GM23248 (cell line): ENCODE results near the gene ASPSCR1. TPM values are rescaled to one million over a fixed set of nuclear protein-coding genes. Genes with fewer than 3 reads are reported as not detected.

Source experiments
- DNase-seq: peaks from one replicate; pipeline ENCODE4 v3.0.0-alpha.2; 2015
- H2AFZ ChIP-seq: fragments of 200-600 bp; sonication (generic); 2 replicates; pipeline ENCODE4 v1.6.1; 2016; ENCODE audit warnings: antibody characterized with exemption
- H3F3A ChIP-seq: fragments of 200-600 bp; sonication (generic); 2 replicates; pipeline ENCODE4 v1.6.1; 2016; ENCODE audit warnings: mild to moderate bottlenecking, antibody characterized with exemption, mixed run types; ENCODE audit not compliant: insufficient read depth
- H3K27ac ChIP-seq: fragments of 200-600 bp; sonication (generic); 2 replicates; pipeline ENCODE4 v1.5.1; 2016; ENCODE audit warnings: mild to moderate bottlenecking
- H3K27me3 ChIP-seq: fragments of 200-600 bp; sonication (generic); replicated peaks from 2 replicates; pipeline ENCODE4 v1.6.1; 2016; ENCODE audit warnings: mild to moderate bottlenecking; ENCODE audit not compliant: insufficient read depth
- H3K36me3 ChIP-seq: fragments of 200-600 bp; sonication (generic); 2 replicates; pipeline ENCODE4 v1.6.1; 2016; ENCODE audit warnings: low read depth, mild to moderate bottlenecking
- H3K4me1 ChIP-seq: fragments of 200-600 bp; sonication (generic); 2 replicates; pipeline ENCODE4 v1.6.1; 2016; ENCODE audit warnings: mild to moderate bottlenecking; ENCODE audit not compliant: insufficient read depth
- H3K4me2 ChIP-seq: fragments of 200-600 bp; sonication (generic); one replicate; pipeline ENCODE4 v1.6.1; 2016; ENCODE audit warnings: mild to moderate bottlenecking; ENCODE audit not compliant: unreplicated experiment
- H3K4me3 ChIP-seq: fragments of 200-600 bp; sonication (generic); 2 replicates; pipeline ENCODE4 v1.5.1; 2016; ENCODE audit warnings: mild to moderate bottlenecking
- H3K79me2 ChIP-seq: fragments of 200-600 bp; sonication (generic); 2 replicates; pipeline ENCODE4 v1.6.1; 2016; ENCODE audit warnings: mild to moderate bottlenecking; ENCODE audit not compliant: insufficient read depth
- H3K9ac ChIP-seq: fragments of 200-600 bp; sonication (generic); 2 replicates; pipeline ENCODE4 v1.6.1; 2016; ENCODE audit warnings: mild to moderate bottlenecking
- H3K9me2 ChIP-seq: fragments of 200-600 bp; sonication (generic); 2 replicates; pipeline ENCODE4 v1.6.1; 2016; ENCODE audit warnings: mixed run types, mild to moderate bottlenecking, moderate library complexity; ENCODE audit not compliant: insufficient read depth
- H3K9me3 ChIP-seq: fragments of 200-600 bp; sonication (generic); one replicate; pipeline ENCODE4 v1.6.1; 2017; ENCODE audit warnings: low read depth
- H4K20me1 ChIP-seq: fragments of 200-600 bp; sonication (generic); 2 replicates; pipeline ENCODE4 v1.6.0; 2016; ENCODE audit not compliant: insufficient read depth
- EZH2 ChIP-seq: fragments of 200-600 bp; sonication (generic); IDR thresholded peaks from 2 replicates; pipeline ENCODE4 v1.6.1; 2018; ENCODE audit warnings: antibody characterized with exemption, mild to moderate bottlenecking; ENCODE audit not compliant: insufficient read depth, poor library complexity, severe bottlenecking
- EZH2phosphoT487 ChIP-seq: fragments of 200-600 bp; sonication (generic); IDR thresholded peaks from 2 replicates; pipeline ENCODE4 v1.6.1; 2018; ENCODE audit warnings: antibody characterized with exemption, moderate library complexity, mild to moderate bottlenecking, low read depth; ENCODE audit not compliant: insufficient read depth
- WGBS, 2 experiments: methylation state at CpG; one replicate each; pipeline ENCODE4 v1.1.6; 2015 to 2017; ENCODE audit warnings: low lambda C conversion rate in 2 of 2, low coverage in 1 of 2; ENCODE audit errors: missing lambda C conversion rate in 2 of 2; 5-methylcytosine and 5-hydroxymethylcytosine counted together
- in situ Hi-C: fragments of 300-500 bp; cut with MboI; formaldehyde crosslinking; loops from 2 replicates; pipeline ENCODE4 v1.15.0; 2020
- polyA plus RNA-seq: library from polyadenylated mRNA; unstranded; fragments of >200 nt; fragmentation: Nextera tagmentation; extraction: Ambion mirVana; gene quantifications from 2 replicates; pipeline ENCODE4 v1.2.1, GENCODE V29; 2016
- total RNA-seq: library from RNA; depleted of rRNA; stranded (reverse); fragments of >200 nt; shearing (Covaris generic); gene quantifications from 2 replicates; pipeline ENCODE4 v1.2.3, GENCODE V29; 2014

ASPSCR1 gene
- total and polyA plus RNA-seq, 2 experiments from 2014 or later = 20.6 to 23.5 TPM

- no peak overlapping the region for H3K4me3 ChIP-seq
- no peak overlapping the region for H3K4me2 ChIP-seq
- H3K9me3 ChIP-seq = no peaks in the 10 kb centered on the region
- DNase-seq = no peak
- H3K27ac ChIP-seq = no peak overlapping the region
- no peaks in the 10 kb centered on the region for H3K79me2 ChIP-seq
- TF ChIP-seq EZH2phosphoT487 = no peak
- no peak for TF ChIP-seq EZH2
- WGBS, 2 experiments = 95 to 96% methylated on average over 30 of the region's 30 CpGs
- no peak overlapping the region for H3K9ac ChIP-seq
- H4K20me1 ChIP-seq = no peaks in the 10 kb centered on the region
- no peaks in the 10 kb centered on the region for H3K9me2 ChIP-seq
- no peak overlapping the region for H2AFZ ChIP-seq
- H3K27me3 ChIP-seq = no peaks in the 10 kb centered on the region
- H3K4me1 ChIP-seq = peaks cover 5% of the 10 kb centered on the region
- no peaks in the 10 kb centered on the region for H3K36me3 ChIP-seq
- in situ Hi-C loops = no loop called here
- 0 out of 2 replicates have a peak, but pooled peaks cover 6% of the 10 kb centered on the region for H3F3A ChIP-seq
These were observed 19.5 kb downstream of the ASPSCR1 start for GRCh38 chr17:81996757-81997441.

- H2AFZ ChIP-seq = no peak overlapping the region
- no peaks in the 10 kb centered on the region for H3K27me3 ChIP-seq
- H3F3A ChIP-seq = peaks cover 8% of the 10 kb centered on the region
- H3K79me2 ChIP-seq = no peaks in the 10 kb centered on the region
- no peak overlapping the region for H3K9ac ChIP-seq
- DNase-seq = no peak
- no peak for TF ChIP-seq EZH2
- H3K4me1 ChIP-seq = peaks cover 6% of the 10 kb centered on the region
- no peaks in the 10 kb centered on the region for H3K9me3 ChIP-seq
- H3K4me2 ChIP-seq = no peak overlapping the region
- H3K4me3 ChIP-seq = no peak overlapping the region
- in situ Hi-C loops = no loop called here
- WGBS, 2 experiments = 96 to 97% methylated on average over 7 of the region's 7 CpGs
- H4K20me1 ChIP-seq = no peaks in the 10 kb centered on the region
- H3K9me2 ChIP-seq = no peaks in the 10 kb centered on the region
- H3K36me3 ChIP-seq = no peaks in the 10 kb centered on the region
- no peak overlapping the region for H3K27ac ChIP-seq
These were observed 20.8 kb downstream of the ASPSCR1 start for GRCh38 chr17:81998212-81998611.

- Histone ChIP-seq H3K9me3 (no peaks in the 10 kb centered on the region), H3K79me2 (no peaks in the 10 kb centered on the region), H3K4me3 (no peak overlapping the region), H3K27me3 (no peaks in the 10 kb centered on the region), H2AFZ (no peak overlapping the region), H3K9me2 (no peaks in the 10 kb centered on the region), H3K27ac (no peak overlapping the region), H4K20me1 (no peaks in the 10 kb centered on the region), H3K4me1 (peaks cover 9% of the 10 kb centered on the region), H3F3A (peaks cover 8% of the 10 kb centered on the region), H3K9ac (no peak overlapping the region), H3K36me3 (no peaks in the 10 kb centered on the region), H3K4me2 (no peak overlapping the region)
- in situ Hi-C loops = no loop called here
- TF ChIP-seq EZH2phosphoT487 = no peak
- TF ChIP-seq EZH2 = no peak
- WGBS, 2 experiments = 87 to 89% methylated on average over 14 of the region's 14 CpGs
- DNase-seq = no peak
These were observed 21.4 kb downstream of the ASPSCR1 start for GRCh38 chr17:81998691-81999438.

- in situ Hi-C loops = no loop called here
- 81 to 89% methylated on average over 12 of the region's 12 CpGs for WGBS, 2 experiments
- peaks cover 8% of the 10 kb centered on the region for H3F3A ChIP-seq
- H3K9ac ChIP-seq = no peak overlapping the region
- H3K79me2 ChIP-seq = no peaks in the 10 kb centered on the region
- no peaks in the 10 kb centered on the region for H3K27me3 ChIP-seq
- no peaks in the 10 kb centered on the region for H4K20me1 ChIP-seq
- no peak overlapping the region for H3K27ac ChIP-seq
- peaks cover 16% of the 10 kb centered on the region for H3K4me1 ChIP-seq
- H3K9me2 ChIP-seq = no peaks in the 10 kb centered on the region
- H2AFZ ChIP-seq = no peak overlapping the region
- no peaks in the 10 kb centered on the region for H3K36me3 ChIP-seq
- TF ChIP-seq EZH2phosphoT487 (no peak), EZH2 (no peak)
- H3K4me3 ChIP-seq = no peak overlapping the region
- H3K9me3 ChIP-seq = no peaks in the 10 kb centered on the region
- H3K4me2 ChIP-seq = no peak overlapping the region
- DNase-seq = no peak
These were observed 22.2 kb downstream of the ASPSCR1 start for GRCh38 chr17:81999587-81999975.
